ENCODE measurements around the gene CACNA1C. TPM values are rescaled to one million over a fixed set of nuclear protein-coding genes. Genes with fewer than 3 reads are reported as not detected.

CACNA1C gene
- total and polyA plus RNA-seq, 10 of the 15 experiments (the other 5 are each of a cell fraction or from before 2014, with no cell fraction given): under 0.01 to 0.15 (median 0.09) TPM; not detected in 5

- TF ChIP-seq NKRF (conservative IDR thresholded peaks at IDR 0.05) (no peak), NFYA (IDR thresholded peaks at IDR 0.05; ENCODE audit: borderline replicate concordance, low read depth, low read length) (no peak), CEBPB (IDR thresholded peaks at IDR 0.05; ENCODE audit: borderline replicate concordance in 1 of 2, low read depth in 2 of 2, low read length in 2 of 2) (no peak), CTCF (IDR thresholded peaks at IDR 0.05 in 2 of 3, conservative IDR thresholded peaks at IDR 0.05 in 1 of 3; ENCODE audit: control insufficient read depth in 2 of 3, extremely low read depth in 1 of 3, insufficient read depth in 1 of 3, low read depth in 3 of 3, low read length in 3 of 3) (no peak)
These were observed 23.4 kb downstream of the CACNA1C start (continued) for GRCh38 chr12:2076196-2076570.

- no peaks in the 10 kb centered on the region for H3K4me1 ChIP-seq (ENCODE audit: control insufficient read depth, insufficient read depth, low read length)
- no peaks in the 10 kb centered on the region for H3K9me3 ChIP-seq (replicated peaks; ENCODE audit: control insufficient read depth, insufficient read depth, low read length)
- intact Hi-C loops (cut with micrococcal nuclease; ENCODE audit: unreplicated experiment) (no loop called here), in situ Hi-C loops (cut with MboI) (no loop called here)
- H4K20me1 ChIP-seq (ENCODE audit: control insufficient read depth, insufficient read depth): no peaks in the 10 kb centered on the region
- no peak overlapping the region for H3K4me2 ChIP-seq (ENCODE audit: control insufficient read depth, insufficient read depth)
- H3K79me2 ChIP-seq (ENCODE audit: control insufficient read depth, insufficient read depth, low read length): no peaks in the 10 kb centered on the region
- DNase-seq (ENCODE audit: low read depth, low spot score) (no peak), ATAC-seq (no peak), FAIRE-seq (no peak)
- no peak overlapping the region for H2AFZ ChIP-seq (ENCODE audit: control insufficient read depth, low read depth, low read length)
- H3K36me3 ChIP-seq (ENCODE audit: control insufficient read depth in 2 of 2, insufficient read depth in 2 of 2, low read length in 1 of 2): no peaks in the 10 kb centered on the region
- no peak overlapping the region for H3K4me3 ChIP-seq
- ChIA-PET RAD21 (ENCODE audit: unreplicated experiment) (no interaction called here), CTCF (no interaction called here), POLR2A (no interaction called here), SMC1A (ENCODE audit: uncharacterized antibody, unreplicated experiment) (no interaction called here)
- H3K9ac ChIP-seq (ENCODE audit: control insufficient read depth, insufficient read depth, low read length): no peak overlapping the region
- WGBS (ENCODE audit: insufficient coverage, insufficient replicate concordance, low lambda C conversion rate, missing lambda C conversion rate): 56% methylated on average over 10 of the region's 10 CpGs
- no peak overlapping the region for H3K27ac ChIP-seq (ENCODE audit: control insufficient read depth, insufficient read depth)
- no TSS peak for BruUV-seq (replicated peaks)
- H3K27me3 ChIP-seq (replicated peaks in 1 of 2; ENCODE audit: control insufficient read depth in 2 of 2, insufficient read depth in 2 of 2, low read length in 1 of 2): no peaks in the 10 kb centered on the region
- TF ChIP-seq IRF5 (IDR thresholded peaks at IDR 0.05; ENCODE audit: borderline replicate concordance) (no peak), RAD21 (IDR thresholded peaks at IDR 0.05; ENCODE audit: insufficient read depth, low read depth, low read length) (no peak), PML (IDR thresholded peaks at IDR 0.05; ENCODE audit: low read length) (no peak), IKZF2 (IDR thresholded peaks at IDR 0.05) (no peak), ELK1 (IDR thresholded peaks at IDR 0.05; ENCODE audit: low read depth, low read length) (no peak), E2F4 (IDR thresholded peaks at IDR 0.05; ENCODE audit: low read depth, low read length) (no peak), MTA2 (IDR thresholded peaks at IDR 0.05; ENCODE audit: low read depth) (no peak), TARDBP (IDR thresholded peaks at IDR 0.05; ENCODE audit: borderline replicate concordance) (no peak)
These were observed 23.9 kb downstream of the CACNA1C start for GRCh38 chr12:2076728-2077127.

Measured in GM12878 (cell line).